Measurements from ENCODE around the gene UNC50.

The UNC50 gene

GRCh38 chr2:98608116-98608961 is at the start of gene UNC50, which contains the start of gene COA5:
TSS of gene UNC50 (plus strand) at chr2:98608589. CDS start at chr2:98609760, 1,171 bp downstream.
TSS of gene COA5 (minus strand) at chr2:98608512. CDS start at chr2:98608405, 107 bp downstream.
- FAIRE-seq, result no peak

GRCh38 chr2:98558852-98559530 is 49.4 kb upstream of the UNC50 start:
- no peak for FAIRE-seq

GRCh38 chr2:98559581-98559980 is 48.8 kb upstream of the UNC50 start:
- no peak for FAIRE-seq

GRCh38 chr2:98560256-98560771 is 48.1 kb upstream of the UNC50 start:
- no peak for FAIRE-seq

- no peak for FAIRE-seq
Measured at GRCh38 chr2:98561018-98561417, 47.4 kb upstream of the UNC50 start.

GRCh38 chr2:98561902-98562695 is 46.3 kb upstream of the UNC50 start:
- FAIRE-seq, result no peak

- no peak for FAIRE-seq
Measured at GRCh38 chr2:98563394-98563793, 45.0 kb upstream of the UNC50 start.

GRCh38 chr2:98564541-98565132 is 43.8 kb upstream of the UNC50 start:
- no peak for FAIRE-seq

- FAIRE-seq, result no peak
Measured at GRCh38 chr2:98565286-98565860, 43.0 kb upstream of the UNC50 start.

GRCh38 chr2:98565941-98566340 is 42.4 kb upstream of the UNC50 start:
- FAIRE-seq, result no peak

GRCh38 chr2:98568161-98568956 is 40.0 kb upstream of the UNC50 start:
- no peak for FAIRE-seq

GRCh38 chr2:98569197-98569793 is 39.1 kb upstream of the UNC50 start:
- FAIRE-seq, result no peak

- no peak for FAIRE-seq
Measured at GRCh38 chr2:98569915-98570314, 38.5 kb upstream of the UNC50 start.

- no peak for FAIRE-seq
Measured at GRCh38 chr2:98570356-98570755, 38.0 kb upstream of the UNC50 start.

GRCh38 chr2:98571121-98571701 is 37.2 kb upstream of the UNC50 start:
- no peak for FAIRE-seq

GRCh38 chr2:98571796-98572195 is 36.6 kb upstream of the UNC50 start:
- FAIRE-seq, result no peak

- FAIRE-seq, result no peak
Measured at GRCh38 chr2:98572211-98572610, 36.2 kb upstream of the UNC50 start.

- no peak for FAIRE-seq
Measured at GRCh38 chr2:98572676-98573075, 35.7 kb upstream of the UNC50 start.

GRCh38 chr2:98573426-98573825 is 35.0 kb upstream of the UNC50 start:
- no peak for FAIRE-seq

- no peak for FAIRE-seq
Measured at GRCh38 chr2:98576666-98577312, 31.6 kb upstream of the UNC50 start.
